Activated naive CD8-positive, alpha-beta T cell treated with anti-CD3 and anti-CD28 coated beads, Interleukin-2, amount 10 ng/mL, durations not matched to agents 7 days and 5 days (primary cell): ENCODE results near the gene LRRC74A. TPM values are rescaled to one million over a fixed set of nuclear protein-coding genes. Genes with fewer than 3 reads are reported as not detected.

Experiments used
- ATAC-seq: fragments of 150-1000 bp; cut with Tn5 transposase; one replicate; pipeline ENCODE4 v1.10.0; 2021; ENCODE audit warnings: low read depth, moderate library complexity
- POLR2A ChIA-PET: fragments of 350-600 bp; sonication (Branson Sonifier 250); formaldehyde crosslinking; loops from one replicate; lab custom pipeline; 2021; ENCODE audit warnings: antibody characterized with exemption; lab: Charles Lee
- DNase-seq: peaks from one replicate; pipeline ENCODE4 v3.0.0; 2021
- H3K27ac Mint-ChIP-seq: one replicate; pipeline ENCODE4 v1.8.0; 2022; ENCODE audit warnings: mild to moderate bottlenecking, mixed read lengths
- H3K27me3 Mint-ChIP-seq: one replicate; pipeline ENCODE4 v1.8.0; 2022; ENCODE audit warnings: mild to moderate bottlenecking, moderate library complexity, mixed read lengths
- H3K36me3 Mint-ChIP-seq: one replicate; pipeline ENCODE4 v1.8.0; 2021; ENCODE audit warnings: mild to moderate bottlenecking, mixed read lengths
- H3K4me1 Mint-ChIP-seq: one replicate; pipeline ENCODE4 v1.8.0; 2021; ENCODE audit warnings: mixed read lengths
- H3K4me3 Mint-ChIP-seq: one replicate; pipeline ENCODE4 v1.8.0; 2022; ENCODE audit warnings: mild to moderate bottlenecking, moderate library complexity, mixed read lengths
- H3K9me3 Mint-ChIP-seq: one replicate; pipeline ENCODE4 v1.8.0; 2021; ENCODE audit warnings: mixed read lengths
- total RNA-seq, 2 experiments: library from RNA; stranded (reverse); gene quantifications; one replicate each; pipeline ENCODE4 v1.2.3, GENCODE V29; 2021

LRRC74A gene
- total RNA-seq, 2 experiments from 2014 or later = not detected

- no peaks in the 10 kb centered on the region for H3K9me3 Mint-ChIP-seq
- ATAC-seq (peak; percentile 93), DNase-seq (peak; percentile 97)
- peaks cover 20% of the 10 kb centered on the region for H3K4me1 Mint-ChIP-seq
- H3K4me3 Mint-ChIP-seq = peak within 1 kb of the TSS; percentile 90
- no peaks in the 10 kb centered on the region for H3K27me3 Mint-ChIP-seq
- H3K27ac Mint-ChIP-seq = peak within 1 kb of the TSS; percentile 86
- POLR2A ChIA-PET = interaction anchor here (0.6 to 1.7 kb wide), 9 partner anchors 25 to 508 kb away, joined by 3 to 7 read pairs (median 4); partner anchors contain the start of genes GSTZ1, POMT2 and VASH1
- no peaks in the 10 kb centered on the region for H3K36me3 Mint-ChIP-seq
These were observed 13.5 kb upstream of the LRRC74A start, which contains the start of gene ANGEL1 for GRCh38 chr14:76812422-76813383. TSS of gene ANGEL1 (minus strand) at chr14:76812882. CDS start at chr14:76812827, 55 bp downstream.

- POLR2A ChIA-PET = no interaction called here
- Mint-ChIP-seq H3K36me3 (no peaks in the 10 kb centered on the region), H3K9me3 (no peaks in the 10 kb centered on the region), H3K27me3 (peaks cover 7% of the 10 kb centered on the region), H3K4me1 (peaks cover 20% of the 10 kb centered on the region), H3K27ac (no peak overlapping the region), H3K4me3 (no peak overlapping the region)
- ATAC-seq (no peak), DNase-seq (no peak)
These were observed 11.2 kb upstream of the LRRC74A start for GRCh38 chr14:76814726-76815645.

DNA sequence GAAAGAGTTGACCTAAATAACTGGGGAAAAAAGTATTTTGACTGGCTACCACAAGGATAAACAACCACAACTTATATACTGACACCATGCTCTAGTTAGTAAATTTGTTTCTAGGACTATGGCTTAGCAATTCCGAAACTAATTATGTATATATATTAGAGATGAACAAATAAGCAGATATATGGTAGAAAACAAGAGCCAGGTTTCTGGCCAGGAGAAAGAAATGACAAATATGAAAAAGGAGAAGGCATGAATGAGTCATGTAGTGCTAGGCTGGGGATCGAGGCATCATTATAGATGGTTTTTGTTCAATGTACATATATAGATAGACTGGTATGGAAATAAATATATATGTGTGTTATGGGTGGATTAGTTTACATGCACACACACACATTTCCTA lies 5.5 kb upstream of the LRRC74A start:
- POLR2A ChIA-PET = no interaction called here
- Mint-ChIP-seq H3K4me3 (no peak overlapping the region), H3K9me3 (no peaks in the 10 kb centered on the region), H3K27ac (no peak overlapping the region), H3K27me3 (peaks cover 10% of the 10 kb centered on the region), H3K4me1 (no peaks in the 10 kb centered on the region), H3K36me3 (no peaks in the 10 kb centered on the region)
- DNase-seq = no peak
- ATAC-seq = no peak

GRCh38 chr14:76827696-76828296 lies 1.6 kb downstream of the LRRC74A start:
- Mint-ChIP-seq H3K27ac (no peak overlapping the region), H3K36me3 (no peaks in the 10 kb centered on the region), H3K4me1 (no peaks in the 10 kb centered on the region), H3K27me3 (peaks cover 6% of the 10 kb centered on the region), H3K9me3 (no peaks in the 10 kb centered on the region), H3K4me3 (no peak overlapping the region)
- POLR2A ChIA-PET = no interaction called here
- ATAC-seq (no peak), DNase-seq (no peak)

DNA sequence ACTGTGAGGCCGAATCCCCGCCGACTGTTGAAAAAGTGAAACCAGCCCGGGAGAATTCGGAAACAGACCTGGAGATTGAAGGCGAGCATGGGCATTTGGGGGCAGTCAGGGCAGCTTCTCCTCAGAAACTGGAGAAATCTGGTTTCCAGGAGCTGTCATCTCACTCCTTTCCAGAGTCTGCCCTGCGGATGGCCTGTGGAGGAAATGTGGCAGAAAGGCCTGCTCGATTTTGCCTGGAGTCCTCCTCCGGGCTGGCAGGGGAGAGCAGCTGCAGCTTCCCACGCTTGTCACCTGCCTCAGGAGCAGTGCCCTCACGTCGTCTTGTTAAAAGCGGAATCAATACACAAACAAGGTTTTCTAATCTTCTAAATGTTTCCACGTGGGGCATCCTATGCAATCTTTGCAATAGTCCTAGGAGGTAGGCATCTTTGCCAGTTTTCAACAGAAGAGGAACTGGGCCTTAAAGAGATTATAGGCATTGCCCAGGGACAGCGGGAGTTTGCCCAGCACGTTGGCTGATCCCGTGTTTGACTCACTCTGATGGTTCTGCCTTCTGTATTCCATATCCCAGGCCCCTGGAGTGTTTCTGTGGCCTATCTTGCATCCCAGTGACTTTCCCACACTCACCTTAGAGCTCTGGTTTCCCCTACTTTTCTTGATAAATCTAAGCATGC lies 2.3 kb downstream of the LRRC74A start:
- H3K9me3 Mint-ChIP-seq = no peaks in the 10 kb centered on the region
- POLR2A ChIA-PET = no interaction called here
- H3K4me1 Mint-ChIP-seq = no peaks in the 10 kb centered on the region
- no peaks in the 10 kb centered on the region for H3K36me3 Mint-ChIP-seq
- DNase-seq = no peak
- ATAC-seq = no peak
- H3K27ac Mint-ChIP-seq = no peak overlapping the region
- H3K4me3 Mint-ChIP-seq = no peak overlapping the region
- H3K27me3 Mint-ChIP-seq = peaks cover 6% of the 10 kb centered on the region

DNA sequence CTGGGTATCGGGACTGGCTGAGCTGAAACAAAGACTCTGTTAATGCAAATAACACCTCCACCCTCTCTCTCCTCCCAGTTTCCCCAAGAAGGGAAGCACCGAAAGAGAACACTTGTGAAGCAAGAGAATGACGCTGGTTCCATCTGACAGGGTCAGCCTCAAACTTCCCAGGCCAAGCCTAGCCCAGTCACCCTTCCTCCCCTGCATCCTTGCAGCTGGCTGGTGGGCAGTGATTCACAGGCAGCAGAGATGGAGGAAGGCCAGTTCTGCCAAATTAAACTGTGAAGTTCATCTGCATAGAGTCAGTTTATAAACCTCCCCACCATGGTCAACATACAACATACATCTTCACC lies 2.8 kb downstream of the LRRC74A start:
- no peaks in the 10 kb centered on the region for H3K4me1 Mint-ChIP-seq
- DNase-seq (no peak), ATAC-seq (no peak)
- no peaks in the 10 kb centered on the region for H3K9me3 Mint-ChIP-seq
- H3K36me3 Mint-ChIP-seq = no peaks in the 10 kb centered on the region
- no peak overlapping the region for H3K4me3 Mint-ChIP-seq
- POLR2A ChIA-PET = no interaction called here
- peaks cover 7% of the 10 kb centered on the region for H3K27me3 Mint-ChIP-seq
- no peak overlapping the region for H3K27ac Mint-ChIP-seq

- Mint-ChIP-seq H3K4me3 (no peak overlapping the region), H3K27ac (no peak overlapping the region), H3K36me3 (no peaks in the 10 kb centered on the region), H3K9me3 (no peaks in the 10 kb centered on the region), H3K4me1 (no peaks in the 10 kb centered on the region), H3K27me3 (peaks cover 8% of the 10 kb centered on the region)
- DNase-seq (no peak), ATAC-seq (no peak)
- POLR2A ChIA-PET = no interaction called here
These were observed 3.6 kb downstream of the LRRC74A start for GRCh38 chr14:76829650-76830421.

- Mint-ChIP-seq H3K27me3 (peaks cover 9% of the 10 kb centered on the region), H3K4me3 (no peak overlapping the region), H3K27ac (no peak overlapping the region), H3K9me3 (no peaks in the 10 kb centered on the region), H3K36me3 (no peaks in the 10 kb centered on the region), H3K4me1 (no peaks in the 10 kb centered on the region)
- POLR2A ChIA-PET = no interaction called here
- DNase-seq (no peak), ATAC-seq (no peak)
These were observed 4.3 kb downstream of the LRRC74A start for GRCh38 chr14:76830556-76830955.

DNA sequence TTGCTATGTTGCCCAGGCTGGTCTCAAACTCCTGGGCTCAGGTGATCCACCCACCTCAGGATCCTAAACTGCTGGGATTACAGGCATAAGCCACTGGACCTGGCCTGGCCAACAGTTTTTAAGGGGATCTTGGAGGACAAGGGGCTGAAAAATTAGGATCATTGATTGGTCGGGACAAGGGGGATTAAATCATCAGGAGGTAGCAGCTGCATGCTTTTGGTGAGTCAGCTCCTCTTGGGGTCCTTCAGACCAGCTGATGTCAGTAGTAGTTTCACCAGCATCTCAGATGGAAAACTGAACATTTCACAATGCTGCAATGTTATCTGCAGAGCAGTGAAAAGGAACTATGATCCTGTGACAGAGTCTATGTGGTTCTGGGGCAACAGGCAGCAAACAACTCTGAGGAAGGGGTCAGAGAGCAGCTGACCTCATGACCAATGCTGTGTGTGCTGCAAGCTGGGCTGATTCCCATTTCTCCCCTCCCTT lies 6.3 kb downstream of the LRRC74A start:
- Mint-ChIP-seq H3K27me3 (peaks cover 16% of the 10 kb centered on the region), H3K36me3 (no peaks in the 10 kb centered on the region), H3K27ac (no peak overlapping the region), H3K4me3 (no peak overlapping the region), H3K9me3 (no peaks in the 10 kb centered on the region), H3K4me1 (no peaks in the 10 kb centered on the region)
- ATAC-seq = no peak
- no peak for DNase-seq
- POLR2A ChIA-PET = no interaction called here

- ATAC-seq (no peak), DNase-seq (no peak)
- Mint-ChIP-seq H3K27me3 (peaks cover 16% of the 10 kb centered on the region), H3K27ac (no peak overlapping the region), H3K36me3 (no peaks in the 10 kb centered on the region), H3K4me3 (no peak overlapping the region), H3K4me1 (no peaks in the 10 kb centered on the region), H3K9me3 (no peaks in the 10 kb centered on the region)
- POLR2A ChIA-PET = no interaction called here
These were observed 6.8 kb downstream of the LRRC74A start for GRCh38 chr14:76833011-76833410.

- POLR2A ChIA-PET = no interaction called here
- Mint-ChIP-seq H3K9me3 (no peaks in the 10 kb centered on the region), H3K27ac (no peak overlapping the region), H3K27me3 (peaks cover 26% of the 10 kb centered on the region), H3K36me3 (no peaks in the 10 kb centered on the region), H3K4me1 (no peaks in the 10 kb centered on the region), H3K4me3 (no peak overlapping the region)
- ATAC-seq = no peak
- DNase-seq = no peak
These were observed 8.0 kb downstream of the LRRC74A start for GRCh38 chr14:76834241-76834661.

DNA sequence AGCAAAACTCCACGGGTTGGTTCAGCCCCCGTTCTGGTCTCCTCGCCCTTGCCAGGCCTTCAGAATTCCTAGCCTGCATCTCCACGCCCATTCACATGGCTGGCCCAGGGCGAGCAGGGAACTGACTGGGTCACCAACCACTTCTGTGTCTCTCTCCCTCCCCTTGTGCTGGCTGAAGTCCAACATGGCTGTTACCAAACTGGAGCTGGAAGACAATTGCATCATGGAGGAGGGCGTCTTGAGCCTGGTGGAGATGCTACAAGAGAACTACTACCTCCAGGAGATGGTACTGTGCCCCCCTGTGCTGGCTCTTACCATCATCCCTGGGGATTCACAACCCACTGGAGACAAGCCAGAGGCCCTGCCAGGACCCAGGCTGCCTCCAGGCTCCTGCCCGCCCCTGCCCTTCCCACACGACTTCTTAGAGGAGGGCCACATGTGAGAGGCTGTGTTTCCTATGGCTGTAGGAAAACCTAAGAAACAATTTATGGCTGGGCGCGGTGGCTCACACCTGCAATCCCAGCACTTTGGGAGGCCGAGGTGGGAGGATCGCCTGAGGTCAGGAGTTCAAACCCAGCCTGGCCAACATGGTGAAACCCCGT lies 9.9 kb downstream of the LRRC74A start:
- Mint-ChIP-seq H3K36me3 (no peaks in the 10 kb centered on the region), H3K9me3 (no peaks in the 10 kb centered on the region), H3K4me1 (no peaks in the 10 kb centered on the region), H3K27me3 (peaks cover 40% of the 10 kb centered on the region), H3K27ac (no peak overlapping the region), H3K4me3 (no peak overlapping the region)
- ATAC-seq = no peak
- POLR2A ChIA-PET = no interaction called here
- DNase-seq = no peak
